Fibroblast of lung (primary cell): Measurements from ENCODE around the gene ZNF185.

Source experiments
- EZH2 ChIP-seq: IDR thresholded peaks from 2 replicates; pipeline ENCODE4 v1.5.1; 2012; ENCODE audit warnings: low read length, control low read depth, mild to moderate bottlenecking; ENCODE audit errors: missing control alignments
- TF ChIP-seq, protein P1 (sequence below), 2 donors: IDR thresholded peaks in 1 of 2; conservative IDR thresholded peaks in 1 of 2; 1 replicate in 1 of 2; 2 replicates in 1 of 2; pipeline ENCODE4 v1.5.1; 2011 to 2012; ENCODE audit warnings: low read length in 2 of 2, control low read depth in 1 of 2, inconsistent platforms in 1 of 2, low read depth in 1 of 2, mild to moderate bottlenecking in 1 of 2

DNA sequence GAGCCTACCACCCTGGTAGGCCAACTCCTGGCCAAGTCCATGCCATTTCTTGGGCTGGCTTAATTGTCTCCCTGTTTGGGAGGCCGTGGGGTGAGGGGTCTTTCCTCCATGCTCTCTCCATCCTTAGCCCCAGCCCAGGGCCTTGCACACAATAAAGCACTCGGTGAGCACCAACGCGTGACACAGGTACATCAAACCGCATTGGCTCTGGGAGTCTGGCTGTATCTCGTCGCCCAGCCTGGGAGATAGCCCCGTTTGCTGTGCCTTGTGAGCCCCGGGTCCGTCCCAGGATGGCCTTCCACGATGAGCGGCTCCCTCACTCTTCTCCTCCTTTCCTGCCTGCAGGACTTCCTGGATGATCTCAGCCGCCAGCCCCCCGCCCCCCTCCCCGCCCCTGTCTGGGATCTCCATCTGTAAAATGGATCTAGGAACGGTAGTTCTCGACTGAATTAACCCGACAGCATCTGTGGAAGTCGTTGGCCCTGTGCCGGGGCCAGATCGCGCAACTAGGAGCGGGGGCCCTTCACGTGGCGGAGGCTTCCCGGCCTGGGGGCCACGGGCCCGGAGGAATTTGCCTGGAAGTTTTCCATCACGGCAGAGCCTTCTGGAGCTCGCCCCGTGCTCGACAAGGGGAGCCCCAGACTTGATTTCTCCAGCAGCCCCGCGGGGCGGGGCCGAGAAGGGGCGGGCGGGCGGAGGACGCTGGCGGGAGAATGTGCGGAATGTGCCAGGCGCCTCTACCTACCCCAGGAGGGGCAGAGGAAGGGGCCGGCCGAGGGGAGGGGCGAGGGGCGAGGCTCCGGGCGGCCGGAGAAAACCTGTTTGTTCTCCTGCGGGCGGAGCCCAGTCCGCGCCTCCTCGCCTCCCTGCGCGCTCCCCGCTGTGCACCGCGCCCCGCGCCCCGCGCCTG is at the start of gene ZNF185:
- TF ChIP-seq, protein P1, sequence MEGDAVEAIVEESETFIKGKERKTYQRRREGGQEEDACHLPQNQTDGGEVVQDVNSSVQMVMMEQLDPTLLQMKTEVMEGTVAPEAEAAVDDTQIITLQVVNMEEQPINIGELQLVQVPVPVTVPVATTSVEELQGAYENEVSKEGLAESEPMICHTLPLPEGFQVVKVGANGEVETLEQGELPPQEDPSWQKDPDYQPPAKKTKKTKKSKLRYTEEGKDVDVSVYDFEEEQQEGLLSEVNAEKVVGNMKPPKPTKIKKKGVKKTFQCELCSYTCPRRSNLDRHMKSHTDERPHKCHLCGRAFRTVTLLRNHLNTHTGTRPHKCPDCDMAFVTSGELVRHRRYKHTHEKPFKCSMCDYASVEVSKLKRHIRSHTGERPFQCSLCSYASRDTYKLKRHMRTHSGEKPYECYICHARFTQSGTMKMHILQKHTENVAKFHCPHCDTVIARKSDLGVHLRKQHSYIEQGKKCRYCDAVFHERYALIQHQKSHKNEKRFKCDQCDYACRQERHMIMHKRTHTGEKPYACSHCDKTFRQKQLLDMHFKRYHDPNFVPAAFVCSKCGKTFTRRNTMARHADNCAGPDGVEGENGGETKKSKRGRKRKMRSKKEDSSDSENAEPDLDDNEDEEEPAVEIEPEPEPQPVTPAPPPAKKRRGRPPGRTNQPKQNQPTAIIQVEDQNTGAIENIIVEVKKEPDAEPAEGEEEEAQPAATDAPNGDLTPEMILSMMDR (conservative IDR thresholded peaks at IDR 0.05 in 1 of 2, IDR thresholded peaks at IDR 0.05 in 1 of 2; ENCODE audit: low read depth in 1 of 2, low read length in 2 of 2) = no peak
- TF ChIP-seq EZH2 = no peak
